Measurements from ENCODE around the gene SLIT3.

Gene SLIT3

DNA sequence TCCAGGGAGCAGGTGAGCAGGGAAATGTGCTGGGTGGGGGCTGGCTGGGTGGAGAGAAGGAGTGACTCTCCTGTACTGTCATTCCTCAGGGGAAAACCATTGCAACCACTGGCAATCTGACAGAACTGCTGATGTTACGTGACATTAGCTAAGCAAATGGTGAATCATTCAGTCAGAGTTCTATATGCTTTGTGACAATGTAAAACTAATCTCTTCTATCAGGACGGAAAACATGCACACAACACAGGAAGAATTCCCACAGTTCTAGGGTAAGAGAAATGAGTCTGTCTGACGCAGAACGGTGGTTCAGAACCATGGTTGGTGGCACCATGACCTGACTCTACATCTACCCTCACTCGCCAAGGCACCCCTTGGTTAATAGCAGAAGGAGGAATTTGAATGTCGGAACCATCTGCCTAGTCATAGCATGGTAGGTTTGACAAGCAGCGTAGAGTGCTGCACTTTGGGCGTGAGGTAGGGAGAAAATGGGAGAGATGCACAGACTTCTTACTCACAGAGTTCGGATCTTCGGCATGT is 478.1 kb downstream of the SLIT3 start:
- Histone ChIP-seq H3K9ac (ENCODE audit: low read length) (no peak overlapping the region), H3K27me3 (ENCODE audit: low read depth, low read length) (peaks cover 58% of the 10 kb centered on the region), H3K79me2 (ENCODE audit: low read length) (no peaks in the 10 kb centered on the region), H3K36me3 (replicated peaks; ENCODE audit: low read depth, low read length) (no peaks in the 10 kb centered on the region), H3K4me2 (ENCODE audit: low read length) (no peak overlapping the region), H4K20me1 (ENCODE audit: insufficient read depth, low read length) (no peaks in the 10 kb centered on the region), H3K27ac (ENCODE audit: low read length) (no peak overlapping the region), H3K9me3 (ENCODE audit: insufficient read depth, low read length) (no peaks in the 10 kb centered on the region), H3K4me1 (ENCODE audit: low read length) (peaks cover 6% of the 10 kb centered on the region), H2AFZ (ENCODE audit: low read depth, low read length) (no peak overlapping the region), H3K4me3 (ENCODE audit: low read length) (no peak overlapping the region)
- no peak for TF ChIP-seq EZH2phosphoT487 (IDR thresholded peaks at IDR 0.05; ENCODE audit: low read depth)
- TF ChIP-seq, protein P1, sequence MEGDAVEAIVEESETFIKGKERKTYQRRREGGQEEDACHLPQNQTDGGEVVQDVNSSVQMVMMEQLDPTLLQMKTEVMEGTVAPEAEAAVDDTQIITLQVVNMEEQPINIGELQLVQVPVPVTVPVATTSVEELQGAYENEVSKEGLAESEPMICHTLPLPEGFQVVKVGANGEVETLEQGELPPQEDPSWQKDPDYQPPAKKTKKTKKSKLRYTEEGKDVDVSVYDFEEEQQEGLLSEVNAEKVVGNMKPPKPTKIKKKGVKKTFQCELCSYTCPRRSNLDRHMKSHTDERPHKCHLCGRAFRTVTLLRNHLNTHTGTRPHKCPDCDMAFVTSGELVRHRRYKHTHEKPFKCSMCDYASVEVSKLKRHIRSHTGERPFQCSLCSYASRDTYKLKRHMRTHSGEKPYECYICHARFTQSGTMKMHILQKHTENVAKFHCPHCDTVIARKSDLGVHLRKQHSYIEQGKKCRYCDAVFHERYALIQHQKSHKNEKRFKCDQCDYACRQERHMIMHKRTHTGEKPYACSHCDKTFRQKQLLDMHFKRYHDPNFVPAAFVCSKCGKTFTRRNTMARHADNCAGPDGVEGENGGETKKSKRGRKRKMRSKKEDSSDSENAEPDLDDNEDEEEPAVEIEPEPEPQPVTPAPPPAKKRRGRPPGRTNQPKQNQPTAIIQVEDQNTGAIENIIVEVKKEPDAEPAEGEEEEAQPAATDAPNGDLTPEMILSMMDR (IDR thresholded peaks at IDR 0.05; ENCODE audit: low read depth, low read length) = no peak

DNA sequence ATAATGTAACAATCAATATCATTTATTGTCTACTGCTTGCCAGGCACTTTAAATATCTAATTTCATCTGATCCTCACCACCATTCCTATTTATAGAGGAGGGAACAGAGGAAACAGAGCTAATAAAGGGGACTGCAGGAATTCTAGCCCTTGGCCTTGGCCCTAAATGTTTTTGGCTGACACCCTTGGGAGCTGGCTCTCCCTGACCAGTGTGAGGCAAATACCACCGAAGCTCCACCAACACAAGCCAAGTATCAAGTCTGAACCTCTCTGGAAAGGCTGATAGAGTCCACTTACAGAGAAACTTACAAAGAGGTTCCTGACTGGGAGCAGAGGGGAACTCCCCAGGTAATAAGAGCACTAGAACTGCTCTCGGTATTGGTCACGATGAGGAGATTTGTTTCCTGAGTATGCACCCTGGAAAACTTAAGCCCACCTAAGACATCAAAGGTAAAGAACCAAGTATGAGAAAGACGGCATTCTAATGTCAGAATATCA is 478.6 kb downstream of the SLIT3 start:
- Histone ChIP-seq H3K4me3 (ENCODE audit: low read length) (no peak overlapping the region), H3K79me2 (ENCODE audit: low read length) (no peaks in the 10 kb centered on the region), H3K36me3 (replicated peaks; ENCODE audit: low read depth, low read length) (no peaks in the 10 kb centered on the region), H3K4me1 (ENCODE audit: low read length) (peaks cover 6% of the 10 kb centered on the region), H3K4me2 (ENCODE audit: low read length) (no peak overlapping the region), H3K27ac (ENCODE audit: low read length) (no peak overlapping the region), H2AFZ (ENCODE audit: low read depth, low read length) (no peak overlapping the region), H3K27me3 (ENCODE audit: low read depth, low read length) (peaks cover 58% of the 10 kb centered on the region), H3K9ac (ENCODE audit: low read length) (no peak overlapping the region), H3K9me3 (ENCODE audit: insufficient read depth, low read length) (no peaks in the 10 kb centered on the region), H4K20me1 (ENCODE audit: insufficient read depth, low read length) (no peaks in the 10 kb centered on the region)
- TF ChIP-seq, protein P1 (IDR thresholded peaks at IDR 0.05; ENCODE audit: low read depth, low read length) = no peak
- TF ChIP-seq EZH2phosphoT487 (IDR thresholded peaks at IDR 0.05; ENCODE audit: low read depth) = no peak

GRCh38 chr5:168820874-168821273 is 480.1 kb downstream of the SLIT3 start:
- Histone ChIP-seq H3K4me1 (ENCODE audit: low read length) (peaks cover 6% of the 10 kb centered on the region), H3K9ac (ENCODE audit: low read length) (no peak overlapping the region), H3K27ac (ENCODE audit: low read length) (no peak overlapping the region), H3K27me3 (ENCODE audit: low read depth, low read length) (peaks cover 60% of the 10 kb centered on the region), H2AFZ (ENCODE audit: low read depth, low read length) (no peak overlapping the region), H3K4me2 (ENCODE audit: low read length) (no peak overlapping the region), H3K79me2 (ENCODE audit: low read length) (no peaks in the 10 kb centered on the region), H3K4me3 (ENCODE audit: low read length) (no peak overlapping the region), H3K9me3 (ENCODE audit: insufficient read depth, low read length) (no peaks in the 10 kb centered on the region), H4K20me1 (ENCODE audit: insufficient read depth, low read length) (no peaks in the 10 kb centered on the region), H3K36me3 (replicated peaks; ENCODE audit: low read depth, low read length) (no peaks in the 10 kb centered on the region)
- no peak for TF ChIP-seq EZH2phosphoT487 (IDR thresholded peaks at IDR 0.05; ENCODE audit: low read depth)
- TF ChIP-seq, protein P1 (IDR thresholded peaks at IDR 0.05; ENCODE audit: low read depth, low read length) = no peak

DNA sequence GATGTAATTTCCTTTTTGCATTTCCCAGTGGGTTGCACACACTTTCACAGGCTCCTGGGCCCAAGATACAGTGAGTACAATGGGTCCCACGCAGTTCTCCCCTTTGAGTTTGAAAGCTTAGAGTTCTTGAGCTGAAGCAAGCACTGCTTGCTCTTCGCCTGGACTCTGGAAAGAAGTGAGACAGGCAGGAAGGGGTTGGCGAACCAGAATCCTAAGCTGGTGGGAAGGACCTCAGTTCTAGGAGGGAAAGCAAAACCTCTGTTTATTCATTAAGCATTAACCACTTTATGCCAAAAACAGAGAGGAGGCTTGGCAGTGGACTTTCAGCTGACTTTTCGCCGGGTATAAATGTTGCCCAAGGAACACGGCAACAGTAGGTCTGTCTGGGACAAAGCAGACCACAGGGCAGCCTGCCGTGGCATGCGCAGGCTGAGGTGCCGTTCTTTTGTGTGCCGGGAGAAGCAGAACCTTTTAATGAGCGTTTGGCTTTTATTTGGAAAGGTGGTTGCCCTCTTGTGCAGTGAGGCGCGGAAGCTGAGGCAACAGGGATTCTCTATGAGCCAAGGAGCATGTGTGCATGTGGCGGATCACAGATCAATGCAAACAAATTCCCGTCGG is 481.8 kb downstream of the SLIT3 start:
- Histone ChIP-seq H3K4me3 (ENCODE audit: low read length) (no peak overlapping the region), H4K20me1 (ENCODE audit: insufficient read depth, low read length) (no peaks in the 10 kb centered on the region), H3K4me2 (ENCODE audit: low read length) (no peak overlapping the region), H3K36me3 (replicated peaks; ENCODE audit: low read depth, low read length) (no peaks in the 10 kb centered on the region), H3K79me2 (ENCODE audit: low read length) (no peaks in the 10 kb centered on the region), H3K27me3 (ENCODE audit: low read depth, low read length) (peaks cover 66% of the 10 kb centered on the region), H3K9ac (ENCODE audit: low read length) (no peak overlapping the region), H3K27ac (ENCODE audit: low read length) (no peak overlapping the region), H3K9me3 (ENCODE audit: insufficient read depth, low read length) (no peaks in the 10 kb centered on the region), H3K4me1 (ENCODE audit: low read length) (peaks cover 6% of the 10 kb centered on the region), H2AFZ (ENCODE audit: low read depth, low read length) (no peak overlapping the region)
- TF ChIP-seq, protein P1 (IDR thresholded peaks at IDR 0.05; ENCODE audit: low read depth, low read length) = no peak
- no peak for TF ChIP-seq EZH2phosphoT487 (IDR thresholded peaks at IDR 0.05; ENCODE audit: low read depth)
